Measurements from ENCODE around the gene CGA. TPM values are rescaled to one million over a fixed set of nuclear protein-coding genes. Genes with fewer than 3 reads are reported as not detected.

The CGA gene
- total and polyA plus RNA-seq, 3 donors from 2014 or later: not detected

DNA sequence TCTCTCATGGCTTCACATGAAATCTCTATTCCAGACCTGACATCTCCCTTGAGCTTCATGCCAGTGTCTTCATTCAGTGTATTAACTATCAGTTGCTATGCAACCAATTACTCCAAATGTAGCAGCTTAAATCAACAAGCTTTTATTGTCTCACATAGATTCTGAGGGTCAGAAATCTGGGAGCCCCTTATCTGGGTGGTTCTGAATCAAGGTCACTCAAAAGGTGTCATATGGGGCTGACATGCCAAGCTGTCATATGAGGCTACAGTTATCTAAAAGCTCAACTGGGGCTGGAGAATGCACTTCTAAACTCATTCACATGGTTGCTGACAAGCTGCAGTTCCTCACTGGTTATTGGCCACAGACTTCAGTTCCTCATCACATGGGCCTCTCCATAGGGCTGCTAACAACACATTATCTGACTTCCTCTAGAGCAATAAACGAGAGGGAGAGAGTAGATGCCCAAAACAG lies 7.3 kb upstream of the CGA start:
- Histone ChIP-seq H3K27ac (no peak overlapping the region), H3K9me3 (no peaks in the 10 kb centered on the region), H3K27me3 (no peaks in the 10 kb centered on the region), H3K36me3 (ENCODE audit: low read depth, missing control alignments) (no peaks in the 10 kb centered on the region), H3K4me3 (no peak overlapping the region), H3K4me1 (no peaks in the 10 kb centered on the region)
- TF ChIP-seq, protein P1, sequence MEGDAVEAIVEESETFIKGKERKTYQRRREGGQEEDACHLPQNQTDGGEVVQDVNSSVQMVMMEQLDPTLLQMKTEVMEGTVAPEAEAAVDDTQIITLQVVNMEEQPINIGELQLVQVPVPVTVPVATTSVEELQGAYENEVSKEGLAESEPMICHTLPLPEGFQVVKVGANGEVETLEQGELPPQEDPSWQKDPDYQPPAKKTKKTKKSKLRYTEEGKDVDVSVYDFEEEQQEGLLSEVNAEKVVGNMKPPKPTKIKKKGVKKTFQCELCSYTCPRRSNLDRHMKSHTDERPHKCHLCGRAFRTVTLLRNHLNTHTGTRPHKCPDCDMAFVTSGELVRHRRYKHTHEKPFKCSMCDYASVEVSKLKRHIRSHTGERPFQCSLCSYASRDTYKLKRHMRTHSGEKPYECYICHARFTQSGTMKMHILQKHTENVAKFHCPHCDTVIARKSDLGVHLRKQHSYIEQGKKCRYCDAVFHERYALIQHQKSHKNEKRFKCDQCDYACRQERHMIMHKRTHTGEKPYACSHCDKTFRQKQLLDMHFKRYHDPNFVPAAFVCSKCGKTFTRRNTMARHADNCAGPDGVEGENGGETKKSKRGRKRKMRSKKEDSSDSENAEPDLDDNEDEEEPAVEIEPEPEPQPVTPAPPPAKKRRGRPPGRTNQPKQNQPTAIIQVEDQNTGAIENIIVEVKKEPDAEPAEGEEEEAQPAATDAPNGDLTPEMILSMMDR (IDR thresholded peaks at IDR 0.05): no peak
- TF ChIP-seq POLR2A (IDR thresholded peaks at IDR 0.05): no peak
- WGBS, 2 donors: 17 to 45% methylated on average over 1 of the region's 1 CpG
- intact Hi-C loops (cut with DNase I; ENCODE audit: low total_unique reads): no loop called here
- no peak for DNase-seq

DNA sequence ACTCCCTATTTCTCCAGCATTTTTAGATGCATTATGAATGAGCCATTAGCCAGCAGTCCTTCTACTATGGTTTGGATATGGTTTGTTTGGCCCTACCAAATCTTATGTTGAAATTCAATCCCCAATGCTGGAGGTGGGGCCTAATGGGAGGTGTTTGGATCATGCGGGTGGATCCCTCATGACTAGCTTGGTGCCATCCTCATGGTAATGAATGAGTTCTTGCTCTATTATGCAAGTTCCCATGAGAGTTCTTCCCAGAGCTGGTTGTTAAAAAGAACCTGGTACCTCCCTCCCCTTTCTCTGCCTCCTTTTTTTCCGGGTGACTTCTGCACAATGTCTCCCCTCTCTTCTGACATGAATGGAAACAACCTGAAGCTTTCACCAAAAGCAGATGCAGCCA lies 6.2 kb upstream of the CGA start:
- Histone ChIP-seq H3K27ac (no peak overlapping the region), H3K4me3 (no peak overlapping the region), H3K4me1 (no peaks in the 10 kb centered on the region), H3K27me3 (no peaks in the 10 kb centered on the region), H3K36me3 (ENCODE audit: low read depth, missing control alignments) (no peaks in the 10 kb centered on the region), H3K9me3 (no peaks in the 10 kb centered on the region)
- no peak for DNase-seq
- 81 to 94% methylated on average over 2 of the region's 2 CpGs for WGBS, 2 donors
- intact Hi-C loops (cut with DNase I; ENCODE audit: low total_unique reads): no loop called here
- TF ChIP-seq, protein P1 (IDR thresholded peaks at IDR 0.05): no peak
- TF ChIP-seq POLR2A (IDR thresholded peaks at IDR 0.05): no peak

DNA sequence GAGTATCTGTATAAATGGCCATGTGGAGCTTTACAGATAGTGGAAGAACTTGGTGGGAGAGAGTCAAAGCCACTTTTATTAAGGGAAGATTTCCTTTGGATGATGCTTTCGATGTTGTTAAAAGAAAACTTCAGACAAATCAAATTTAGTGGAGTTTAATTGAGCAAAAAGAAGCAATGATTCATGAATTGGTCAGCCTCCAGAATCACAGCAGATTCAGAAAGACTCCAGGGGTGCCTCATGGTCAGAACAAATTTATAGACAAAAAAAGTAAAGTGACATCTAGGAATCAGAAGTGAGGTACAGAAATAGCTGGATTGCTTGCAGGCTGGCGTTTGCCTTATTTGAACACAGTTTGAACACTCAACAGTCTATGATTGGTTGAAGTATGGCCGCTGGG lies 5.3 kb upstream of the CGA start:
- WGBS, 2 donors: 84 to 89% methylated on average over 3 of the region's 3 CpGs
- intact Hi-C loops (cut with DNase I; ENCODE audit: low total_unique reads): no loop called here
- H3K27me3 ChIP-seq: no peaks in the 10 kb centered on the region
- DNase-seq: no peak
- no peaks in the 10 kb centered on the region for H3K9me3 ChIP-seq
- no peak overlapping the region for H3K4me3 ChIP-seq
- no peaks in the 10 kb centered on the region for H3K4me1 ChIP-seq
- H3K27ac ChIP-seq: no peak overlapping the region
- no peak for TF ChIP-seq POLR2A (IDR thresholded peaks at IDR 0.05)
- TF ChIP-seq, protein P1 (IDR thresholded peaks at IDR 0.05): no peak
- H3K36me3 ChIP-seq (ENCODE audit: low read depth, missing control alignments): no peaks in the 10 kb centered on the region

DNA sequence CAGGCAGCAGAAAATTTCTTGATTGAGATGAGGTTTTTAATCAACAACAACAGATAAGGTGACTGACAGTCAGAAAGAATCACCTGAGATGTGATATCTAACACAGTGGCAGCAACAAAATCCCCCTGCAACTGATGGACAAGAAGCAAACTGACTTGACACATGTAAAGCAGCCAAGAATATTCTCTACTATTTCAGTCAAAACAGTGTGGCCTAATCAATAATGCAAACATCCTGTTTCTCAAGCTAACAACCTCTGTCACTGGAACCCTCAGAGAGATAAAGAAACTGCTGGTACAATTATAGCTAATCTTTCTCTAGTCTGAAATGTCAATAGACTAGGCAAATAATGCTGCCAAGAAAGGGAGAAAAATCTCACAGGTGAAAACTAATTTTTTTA lies 4.6 kb upstream of the CGA start:
- Histone ChIP-seq H3K27me3 (no peaks in the 10 kb centered on the region), H3K4me3 (no peak overlapping the region), H3K27ac (no peak overlapping the region), H3K36me3 (ENCODE audit: low read depth, missing control alignments) (no peaks in the 10 kb centered on the region), H3K4me1 (no peaks in the 10 kb centered on the region), H3K9me3 (no peaks in the 10 kb centered on the region)
- TF ChIP-seq, protein P1 (IDR thresholded peaks at IDR 0.05): no peak
- no peak for TF ChIP-seq POLR2A (IDR thresholded peaks at IDR 0.05)
- no peak for DNase-seq
- intact Hi-C loops (cut with DNase I; ENCODE audit: low total_unique reads): no loop called here

DNA sequence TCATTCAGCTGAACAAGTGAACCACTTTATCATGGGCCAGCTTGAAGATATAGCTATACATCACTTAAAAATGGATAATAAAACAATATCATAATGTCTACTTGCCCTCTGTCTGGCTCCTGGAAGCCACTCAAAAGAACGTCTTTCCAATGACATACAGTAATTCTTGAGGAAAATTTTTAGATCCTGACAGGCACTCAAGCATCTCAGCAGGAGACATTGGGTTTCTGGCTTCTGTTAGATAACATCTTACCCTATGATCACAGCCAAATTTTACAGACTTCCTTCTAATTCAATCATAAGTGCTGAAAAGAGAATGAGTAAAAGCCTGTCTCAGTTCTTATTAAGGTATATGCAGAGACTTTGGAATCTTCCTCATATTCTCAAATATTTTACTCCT lies 330 bp downstream of the CGA start:
- 67 to 72% methylated on average over 1 of the region's 1 CpG for WGBS, 2 donors
- H3K4me3 ChIP-seq: no peak overlapping the region
- H3K27ac ChIP-seq: no peak overlapping the region
- no peaks in the 10 kb centered on the region for H3K9me3 ChIP-seq
- intact Hi-C loops (cut with DNase I; ENCODE audit: low total_unique reads): no loop called here
- TF ChIP-seq POLR2A (IDR thresholded peaks at IDR 0.05): no peak
- TF ChIP-seq, protein P1 (IDR thresholded peaks at IDR 0.05): no peak
- no peaks in the 10 kb centered on the region for H3K36me3 ChIP-seq (ENCODE audit: low read depth, missing control alignments)
- no peaks in the 10 kb centered on the region for H3K27me3 ChIP-seq
- no peaks in the 10 kb centered on the region for H3K4me1 ChIP-seq
- DNase-seq: no peak

All from testis (tissue), 3 donors.